ENCODE data around the gene DLX4. TPM values are rescaled to one million over a fixed set of nuclear protein-coding genes. Genes with fewer than 3 reads are reported as not detected.

Gene DLX4
- polyA plus RNA-seq, 1 donor from 2014 or later, result not detected

- Histone ChIP-seq H3F3A (ENCODE audit: insufficient read depth, low read length, poor library complexity, severe bottlenecking) (no peaks in the 10 kb centered on the region), H4K20me1 (ENCODE audit: insufficient read depth) (no peaks in the 10 kb centered on the region), H3K4me3 (ENCODE audit: low read length) (no peak overlapping the region), H3K27me3 (ENCODE audit: insufficient read depth, low read depth, low read length) (no peaks in the 10 kb centered on the region), H2AFZ (ENCODE audit: low read depth, low read length) (no peak overlapping the region), H3K9me3 (ENCODE audit: low read length) (no peaks in the 10 kb centered on the region), H3K9ac (ENCODE audit: low read length) (no peak overlapping the region), H3K4me2 (ENCODE audit: low read length) (no peak overlapping the region), H3K36me3 (ENCODE audit: insufficient read depth, low read length) (no peaks in the 10 kb centered on the region), H3K79me2 (replicated peaks; ENCODE audit: insufficient read depth, low read length) (no peaks in the 10 kb centered on the region), H3K27ac (ENCODE audit: low read length) (no peak overlapping the region), H3K9me2 (ENCODE audit: insufficient read depth, low read length) (no peaks in the 10 kb centered on the region)
- TF ChIP-seq CTCF (IDR thresholded peaks at IDR 0.05; ENCODE audit: poor library complexity, severe bottlenecking) (no peak), REST (IDR thresholded peaks at IDR 0.05; ENCODE audit: borderline replicate concordance) (no peak), TAF1 (IDR thresholded peaks at IDR 0.05; ENCODE audit: low read depth) (no peak)
These were observed 13.8 kb upstream of the DLX4 start for GRCh38 chr17:49955157-49955556.

GRCh38 chr17:49956780-49957179 is 12.2 kb upstream of the DLX4 start:
- Histone ChIP-seq H2AFZ (ENCODE audit: low read depth, low read length) (no peak overlapping the region), H3K4me2 (ENCODE audit: low read length) (no peak overlapping the region), H3K27ac (ENCODE audit: low read length) (no peak overlapping the region), H3K27me3 (ENCODE audit: insufficient read depth, low read depth, low read length) (peaks cover 4% of the 10 kb centered on the region), H3K36me3 (ENCODE audit: insufficient read depth, low read length) (no peaks in the 10 kb centered on the region), H3K79me2 (replicated peaks; ENCODE audit: insufficient read depth, low read length) (no peaks in the 10 kb centered on the region), H3K4me3 (ENCODE audit: low read length) (no peak overlapping the region), H4K20me1 (ENCODE audit: insufficient read depth) (no peaks in the 10 kb centered on the region), H3K9me3 (ENCODE audit: low read length) (no peaks in the 10 kb centered on the region), H3K9ac (ENCODE audit: low read length) (no peak overlapping the region), H3F3A (ENCODE audit: insufficient read depth, low read length, poor library complexity, severe bottlenecking) (no peaks in the 10 kb centered on the region), H3K9me2 (ENCODE audit: insufficient read depth, low read length) (no peaks in the 10 kb centered on the region)
- TF ChIP-seq EP300 (conservative IDR thresholded peaks at IDR 0.05; ENCODE audit: poor library complexity, severe bottlenecking) (no peak), CTCF (IDR thresholded peaks at IDR 0.05; ENCODE audit: poor library complexity, severe bottlenecking) (no peak), MXI1 (conservative IDR thresholded peaks at IDR 0.05; ENCODE audit: poor library complexity, severe bottlenecking) (no peak)

- H3K36me3 ChIP-seq (ENCODE audit: insufficient read depth, low read length), result no peaks in the 10 kb centered on the region
- H4K20me1 ChIP-seq (ENCODE audit: insufficient read depth), result no peaks in the 10 kb centered on the region
- H3K27me3 ChIP-seq (ENCODE audit: insufficient read depth, low read depth, low read length), result peaks cover 7% of the 10 kb centered on the region
- H3F3A ChIP-seq (ENCODE audit: insufficient read depth, low read length, poor library complexity, severe bottlenecking), result no peaks in the 10 kb centered on the region
- no peaks in the 10 kb centered on the region for H3K9me3 ChIP-seq (ENCODE audit: low read length)
- no peak overlapping the region for H2AFZ ChIP-seq (ENCODE audit: low read depth, low read length)
- no peaks in the 10 kb centered on the region for H3K79me2 ChIP-seq (replicated peaks; ENCODE audit: insufficient read depth, low read length)
- H3K9me2 ChIP-seq (ENCODE audit: insufficient read depth, low read length), result no peaks in the 10 kb centered on the region
- H3K4me2 ChIP-seq (ENCODE audit: low read length), result no peak overlapping the region
- no peak overlapping the region for H3K9ac ChIP-seq (ENCODE audit: low read length)
- no peak overlapping the region for H3K4me3 ChIP-seq (ENCODE audit: low read length)
- H3K27ac ChIP-seq (ENCODE audit: low read length), result no peak overlapping the region
- no peak for TF ChIP-seq REST (IDR thresholded peaks at IDR 0.05; ENCODE audit: borderline replicate concordance)
- no peak for TF ChIP-seq SMC3 (conservative IDR thresholded peaks at IDR 0.05; ENCODE audit: poor library complexity)
- TF ChIP-seq TAF1 (IDR thresholded peaks at IDR 0.05; ENCODE audit: low read depth), result no peak
- TF ChIP-seq POLR2AphosphoS5 (IDR thresholded peaks at IDR 0.05), result no peak
- TF ChIP-seq EZH2 (IDR thresholded peaks at IDR 0.05; ENCODE audit: borderline replicate concordance, insufficient read depth, low read length, poor library complexity, severe bottlenecking), result no peak
- no peak for TF ChIP-seq EP300 (conservative IDR thresholded peaks at IDR 0.05; ENCODE audit: poor library complexity, severe bottlenecking)
- TF ChIP-seq MXI1 (conservative IDR thresholded peaks at IDR 0.05; ENCODE audit: poor library complexity, severe bottlenecking), result no peak
- no peak for TF ChIP-seq RAD21 (conservative IDR thresholded peaks at IDR 0.05)
These were observed 11.6 kb upstream of the DLX4 start for GRCh38 chr17:49957350-49957749.
